SK-N-SH treated with all-trans-retinoic acid at 6 μM for 48 hours (cell line): ENCODE results near the gene SPECC1.

Experiments used
- ARNTL ChIP-seq: fragments of 450-650 bp; formaldehyde crosslinking; IDR thresholded peaks from 2 replicates; pipeline ENCODE4 v1.5.0; 2020; ENCODE audit warnings: low read depth, mild to moderate bottlenecking, moderate library complexity, borderline replicate concordance
- CSDC2 ChIP-seq: fragments of 250-450 bp; sonication (Bioruptor Pico); IDR thresholded peaks from 2 replicates; pipeline ENCODE4 v1.5.0; 2020; ENCODE audit warnings: mild to moderate bottlenecking, moderate library complexity
- OSR1 ChIP-seq: fragments of 250-450 bp; sonication (Bioruptor Pico); IDR thresholded peaks from 2 replicates; pipeline ENCODE4 v1.8.0; 2022; ENCODE audit warnings: moderate library complexity, mild to moderate bottlenecking, inconsistent platforms
- RARB ChIP-seq: fragments of 250-450 bp; sonication (Bioruptor Pico); IDR thresholded peaks from 2 replicates; pipeline ENCODE4 v1.8.0; 2021; ENCODE audit warnings: mild to moderate bottlenecking, moderate library complexity
- SNAI2 ChIP-seq: fragments of 250-450 bp; sonication (Bioruptor Pico); IDR thresholded peaks from 2 replicates; pipeline ENCODE4 v1.5.0; 2020; ENCODE audit warnings: mild to moderate bottlenecking, moderate library complexity
- TOX ChIP-seq: fragments of 250-450 bp; sonication (Bioruptor Pico); IDR thresholded peaks from 2 replicates; pipeline ENCODE4 v1.8.0; 2021; ENCODE audit warnings: mild to moderate bottlenecking, moderate library complexity, borderline replicate concordance
- ZFP30 ChIP-seq: fragments of 450-650 bp; formaldehyde crosslinking; IDR thresholded peaks from 2 replicates; pipeline ENCODE4 v1.5.0; 2022; ENCODE audit warnings: mild to moderate bottlenecking, moderate library complexity
- TF ChIP-seq, protein P1 (sequence below): fragments of 250-450 bp; sonication (Bioruptor Pico); IDR thresholded peaks from 2 replicates; pipeline ENCODE4 v1.8.0; 2020; ENCODE audit warnings: mild to moderate bottlenecking, moderate library complexity, borderline replicate concordance
- TF ChIP-seq, protein P2 (sequence below): fragments of 250-450 bp; sonication (Bioruptor Pico); IDR thresholded peaks from 2 replicates; pipeline ENCODE4 v1.5.1; 2020; ENCODE audit warnings: low read depth, mild to moderate bottlenecking, moderate library complexity
- TF ChIP-seq, protein P3 (sequence below): fragments of 250-450 bp; sonication (Bioruptor Pico); IDR thresholded peaks from 2 replicates; pipeline ENCODE4 v1.5.0; 2020; ENCODE audit warnings: mild to moderate bottlenecking, moderate library complexity
- TF ChIP-seq, protein P4 (sequence below): fragments of 250-450 bp; sonication (Bioruptor Pico); IDR thresholded peaks from 2 replicates; pipeline ENCODE4 v1.5.1; 2021; ENCODE audit warnings: mild to moderate bottlenecking, moderate library complexity
- TF ChIP-seq, protein P5 (sequence below): fragments of 250-450 bp; sonication (Bioruptor Pico); IDR thresholded peaks from 2 replicates; pipeline ENCODE4 v1.8.0; 2021; ENCODE audit warnings: low read depth, mild to moderate bottlenecking, moderate library complexity, borderline replicate concordance

DNA sequence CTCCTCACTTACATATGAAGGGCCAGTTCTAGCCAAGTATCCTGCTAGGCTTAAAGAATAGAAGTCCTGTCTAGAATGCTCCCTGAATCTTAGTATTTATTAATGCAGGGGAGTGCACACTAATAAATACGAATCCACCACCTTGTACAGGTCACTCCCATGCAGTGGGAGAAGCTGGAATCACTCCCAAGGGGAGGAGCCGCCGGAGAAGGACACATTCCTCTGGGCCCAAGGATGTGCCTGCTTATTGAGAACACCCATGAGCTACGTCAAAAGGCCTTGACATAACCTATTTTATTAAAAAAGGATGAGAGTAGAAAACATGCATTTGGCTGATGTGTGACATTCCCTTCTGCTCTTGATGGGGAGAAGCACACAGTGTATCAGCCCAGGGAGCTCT lies 223.5 kb downstream of the SPECC1 start:
- TF ChIP-seq, protein P1, sequence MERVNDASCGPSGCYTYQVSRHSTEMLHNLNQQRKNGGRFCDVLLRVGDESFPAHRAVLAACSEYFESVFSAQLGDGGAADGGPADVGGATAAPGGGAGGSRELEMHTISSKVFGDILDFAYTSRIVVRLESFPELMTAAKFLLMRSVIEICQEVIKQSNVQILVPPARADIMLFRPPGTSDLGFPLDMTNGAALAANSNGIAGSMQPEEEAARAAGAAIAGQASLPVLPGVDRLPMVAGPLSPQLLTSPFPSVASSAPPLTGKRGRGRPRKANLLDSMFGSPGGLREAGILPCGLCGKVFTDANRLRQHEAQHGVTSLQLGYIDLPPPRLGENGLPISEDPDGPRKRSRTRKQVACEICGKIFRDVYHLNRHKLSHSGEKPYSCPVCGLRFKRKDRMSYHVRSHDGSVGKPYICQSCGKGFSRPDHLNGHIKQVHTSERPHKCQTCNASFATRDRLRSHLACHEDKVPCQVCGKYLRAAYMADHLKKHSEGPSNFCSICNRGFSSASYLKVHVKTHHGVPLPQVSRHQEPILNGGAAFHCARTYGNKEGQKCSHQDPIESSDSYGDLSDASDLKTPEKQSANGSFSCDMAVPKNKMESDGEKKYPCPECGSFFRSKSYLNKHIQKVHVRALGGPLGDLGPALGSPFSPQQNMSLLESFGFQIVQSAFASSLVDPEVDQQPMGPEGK (CRISPR knock-in tag): no peak
- TF ChIP-seq, protein P2, sequence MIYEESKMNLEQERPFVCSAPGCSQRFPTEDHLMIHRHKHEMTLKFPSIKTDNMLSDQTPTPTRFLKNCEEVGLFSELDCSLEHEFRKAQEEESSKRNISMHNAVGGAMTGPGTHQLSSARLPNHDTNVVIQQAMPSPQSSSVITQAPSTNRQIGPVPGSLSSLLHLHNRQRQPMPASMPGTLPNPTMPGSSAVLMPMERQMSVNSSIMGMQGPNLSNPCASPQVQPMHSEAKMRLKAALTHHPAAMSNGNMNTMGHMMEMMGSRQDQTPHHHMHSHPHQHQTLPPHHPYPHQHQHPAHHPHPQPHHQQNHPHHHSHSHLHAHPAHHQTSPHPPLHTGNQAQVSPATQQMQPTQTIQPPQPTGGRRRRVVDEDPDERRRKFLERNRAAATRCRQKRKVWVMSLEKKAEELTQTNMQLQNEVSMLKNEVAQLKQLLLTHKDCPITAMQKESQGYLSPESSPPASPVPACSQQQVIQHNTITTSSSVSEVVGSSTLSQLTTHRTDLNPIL: no peak
- TF ChIP-seq ARNTL: no peak
- no peak for TF ChIP-seq ZFP30 (CRISPR knock-in tag)
- no peak for TF ChIP-seq TOX (CRISPR knock-in tag)
- TF ChIP-seq, protein P3, sequence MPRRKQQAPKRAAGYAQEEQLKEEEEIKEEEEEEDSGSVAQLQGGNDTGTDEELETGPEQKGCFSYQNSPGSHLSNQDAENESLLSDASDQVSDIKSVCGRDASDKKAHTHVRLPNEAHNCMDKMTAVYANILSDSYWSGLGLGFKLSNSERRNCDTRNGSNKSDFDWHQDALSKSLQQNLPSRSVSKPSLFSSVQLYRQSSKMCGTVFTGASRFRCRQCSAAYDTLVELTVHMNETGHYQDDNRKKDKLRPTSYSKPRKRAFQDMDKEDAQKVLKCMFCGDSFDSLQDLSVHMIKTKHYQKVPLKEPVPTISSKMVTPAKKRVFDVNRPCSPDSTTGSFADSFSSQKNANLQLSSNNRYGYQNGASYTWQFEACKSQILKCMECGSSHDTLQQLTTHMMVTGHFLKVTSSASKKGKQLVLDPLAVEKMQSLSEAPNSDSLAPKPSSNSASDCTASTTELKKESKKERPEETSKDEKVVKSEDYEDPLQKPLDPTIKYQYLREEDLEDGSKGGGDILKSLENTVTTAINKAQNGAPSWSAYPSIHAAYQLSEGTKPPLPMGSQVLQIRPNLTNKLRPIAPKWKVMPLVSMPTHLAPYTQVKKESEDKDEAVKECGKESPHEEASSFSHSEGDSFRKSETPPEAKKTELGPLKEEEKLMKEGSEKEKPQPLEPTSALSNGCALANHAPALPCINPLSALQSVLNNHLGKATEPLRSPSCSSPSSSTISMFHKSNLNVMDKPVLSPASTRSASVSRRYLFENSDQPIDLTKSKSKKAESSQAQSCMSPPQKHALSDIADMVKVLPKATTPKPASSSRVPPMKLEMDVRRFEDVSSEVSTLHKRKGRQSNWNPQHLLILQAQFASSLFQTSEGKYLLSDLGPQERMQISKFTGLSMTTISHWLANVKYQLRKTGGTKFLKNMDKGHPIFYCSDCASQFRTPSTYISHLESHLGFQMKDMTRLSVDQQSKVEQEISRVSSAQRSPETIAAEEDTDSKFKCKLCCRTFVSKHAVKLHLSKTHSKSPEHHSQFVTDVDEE (CRISPR knock-in tag): no peak
- no peak for TF ChIP-seq RARB (CRISPR knock-in tag)
- TF ChIP-seq SNAI2 (CRISPR knock-in tag): no peak
- TF ChIP-seq, protein P4, sequence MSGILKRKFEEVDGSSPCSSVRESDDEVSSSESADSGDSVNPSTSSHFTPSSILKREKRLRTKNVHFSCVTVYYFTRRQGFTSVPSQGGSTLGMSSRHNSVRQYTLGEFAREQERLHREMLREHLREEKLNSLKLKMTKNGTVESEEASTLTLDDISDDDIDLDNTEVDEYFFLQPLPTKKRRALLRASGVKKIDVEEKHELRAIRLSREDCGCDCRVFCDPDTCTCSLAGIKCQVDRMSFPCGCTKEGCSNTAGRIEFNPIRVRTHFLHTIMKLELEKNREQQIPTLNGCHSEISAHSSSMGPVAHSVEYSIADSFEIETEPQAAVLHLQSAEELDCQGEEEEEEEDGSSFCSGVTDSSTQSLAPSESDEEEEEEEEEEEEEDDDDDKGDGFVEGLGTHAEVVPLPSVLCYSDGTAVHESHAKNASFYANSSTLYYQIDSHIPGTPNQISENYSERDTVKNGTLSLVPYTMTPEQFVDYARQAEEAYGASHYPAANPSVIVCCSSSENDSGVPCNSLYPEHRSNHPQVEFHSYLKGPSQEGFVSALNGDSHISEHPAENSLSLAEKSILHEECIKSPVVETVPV (CRISPR knock-in tag): no peak
- TF ChIP-seq, protein P5, sequence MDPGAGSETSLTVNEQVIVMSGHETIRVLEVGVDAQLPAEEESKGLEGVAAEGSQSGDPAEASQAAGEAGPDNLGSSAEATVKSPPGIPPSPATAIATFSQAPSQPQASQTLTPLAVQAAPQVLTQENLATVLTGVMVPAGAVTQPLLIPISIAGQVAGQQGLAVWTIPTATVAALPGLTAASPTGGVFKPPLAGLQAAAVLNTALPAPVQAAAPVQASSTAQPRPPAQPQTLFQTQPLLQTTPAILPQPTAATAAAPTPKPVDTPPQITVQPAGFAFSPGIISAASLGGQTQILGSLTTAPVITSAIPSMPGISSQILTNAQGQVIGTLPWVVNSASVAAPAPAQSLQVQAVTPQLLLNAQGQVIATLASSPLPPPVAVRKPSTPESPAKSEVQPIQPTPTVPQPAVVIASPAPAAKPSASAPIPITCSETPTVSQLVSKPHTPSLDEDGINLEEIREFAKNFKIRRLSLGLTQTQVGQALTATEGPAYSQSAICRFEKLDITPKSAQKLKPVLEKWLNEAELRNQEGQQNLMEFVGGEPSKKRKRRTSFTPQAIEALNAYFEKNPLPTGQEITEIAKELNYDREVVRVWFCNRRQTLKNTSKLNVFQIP (CRISPR knock-in tag): no peak
- TF ChIP-seq CSDC2: no peak
- TF ChIP-seq OSR1 (CRISPR knock-in tag): no peak
